NCI-H446 treated with DMSO at 0.1 percent for 48 hours (cell line): ENCODE results near the gene PROCA1.

Experiments
- DNase-seq: peaks from one replicate; lab custom pipeline; 2025; lab: John Stamatoyannopoulos, UW

PROCA1 gene

GRCh38 chr17:28707339-28707720 lies 4.4 kb downstream of the PROCA1 start:
- DNase-seq = no peak

DNA sequence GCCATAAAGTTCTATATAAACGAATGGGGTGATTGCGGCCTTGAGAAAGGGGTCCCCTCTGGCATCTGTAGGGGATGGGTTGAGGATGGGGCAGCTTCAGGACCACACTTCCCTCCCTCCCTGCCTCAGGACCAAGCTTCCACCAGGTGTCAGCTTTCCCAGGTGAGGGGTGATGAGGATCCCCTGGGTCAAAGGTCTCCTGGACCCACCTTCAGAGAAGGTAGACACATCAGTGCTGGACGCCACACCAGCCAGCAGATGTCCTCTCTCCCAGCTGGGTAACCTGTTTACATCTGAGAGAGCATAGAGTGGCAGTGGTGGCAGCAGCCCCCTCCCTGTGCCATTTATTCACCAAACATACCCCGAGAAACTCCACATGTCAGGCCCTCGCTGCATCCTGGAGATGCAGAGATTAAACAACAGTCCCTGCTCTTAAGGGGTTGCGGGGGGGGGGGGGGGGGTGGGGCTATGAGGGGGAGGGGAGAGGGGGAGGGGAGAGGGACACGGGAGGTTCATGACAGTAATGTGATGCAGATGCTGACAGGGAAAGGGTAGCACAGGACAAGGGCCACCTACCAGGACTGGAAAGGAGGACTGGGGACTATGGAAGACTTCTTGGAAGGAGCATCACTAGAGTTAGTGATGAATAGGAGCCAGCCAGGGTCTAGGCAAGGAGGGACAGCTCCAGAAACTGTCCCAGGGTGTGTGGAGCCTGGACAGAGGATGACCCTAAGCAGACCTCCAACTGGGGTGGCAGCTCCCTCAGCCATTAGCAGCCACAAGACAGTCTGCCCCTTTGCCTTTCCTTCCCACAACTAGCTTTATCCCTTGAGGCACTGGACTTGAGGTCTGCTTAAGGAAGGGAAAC lies 5.0 kb downstream of the PROCA1 start:
- no peak for DNase-seq

GRCh38 chr17:28705728-28706334 lies 5.9 kb downstream of the PROCA1 start:
- no peak for DNase-seq

DNA sequence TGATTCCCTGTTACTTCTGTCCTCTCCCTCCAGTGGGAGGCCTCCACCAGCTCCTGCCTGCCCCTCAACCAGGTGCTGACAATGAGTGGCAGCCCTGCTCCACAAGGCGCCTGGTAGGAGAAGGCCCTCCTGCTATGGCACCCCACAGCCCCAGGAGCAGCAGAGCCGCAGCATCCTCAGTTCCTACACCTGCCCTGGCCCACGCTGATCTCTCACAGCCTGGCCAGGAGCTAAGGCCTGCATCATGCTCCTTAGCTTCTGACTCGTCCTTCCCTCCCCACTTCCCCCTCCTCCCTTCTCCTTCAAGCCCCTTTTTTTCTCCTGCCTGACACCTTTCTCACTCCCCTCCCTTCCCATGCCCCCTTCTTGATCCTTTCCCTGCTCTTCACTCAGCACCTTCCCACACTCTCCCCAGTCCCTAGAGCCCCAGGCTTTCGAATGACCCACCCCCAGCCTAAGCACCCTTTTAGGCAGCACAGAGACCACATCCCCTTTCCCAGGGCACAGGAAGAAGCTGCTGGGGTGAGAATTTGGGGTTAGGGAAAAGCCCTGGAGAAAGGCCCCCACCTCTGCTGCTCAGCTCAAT lies 6.5 kb downstream of the PROCA1 start:
- DNase-seq = no peak

- DNase-seq = no peak
Measured at GRCh38 chr17:28704219-28704858, 7.3 kb downstream of the PROCA1 start.

DNA sequence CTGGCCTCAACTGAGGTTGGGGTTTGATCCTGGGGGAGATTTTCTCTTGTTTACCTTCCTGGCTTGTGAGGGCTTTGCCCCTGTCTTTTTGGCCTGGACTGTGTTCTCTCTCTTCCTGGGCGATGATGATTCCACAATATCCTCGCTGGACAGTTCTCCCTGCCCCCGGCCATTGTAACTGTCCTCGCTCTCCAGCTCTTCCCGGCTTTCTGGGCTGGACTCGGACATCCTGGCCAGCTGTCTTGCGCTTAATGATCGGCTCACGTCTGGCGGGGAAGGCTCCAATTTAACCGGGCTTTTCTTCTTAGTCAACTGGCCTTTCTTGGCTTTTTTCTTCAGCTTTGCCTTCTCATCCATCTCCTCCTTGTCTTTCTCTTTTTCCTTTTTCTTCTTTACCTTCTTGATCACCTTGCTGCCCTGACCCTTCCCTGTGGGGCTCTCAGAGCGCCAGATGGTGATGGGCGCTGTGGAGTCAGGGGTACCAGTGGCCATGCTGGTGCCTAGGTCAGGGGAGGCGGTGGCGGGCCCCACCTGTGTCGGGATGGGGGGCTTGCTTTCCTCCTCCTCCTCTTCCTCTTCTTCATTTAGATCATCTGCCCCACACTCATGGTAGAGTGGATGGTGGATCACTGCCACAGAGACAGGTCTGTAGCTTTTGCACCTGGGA lies 8.0 kb downstream of the PROCA1 start:
- no peak for DNase-seq

DNA sequence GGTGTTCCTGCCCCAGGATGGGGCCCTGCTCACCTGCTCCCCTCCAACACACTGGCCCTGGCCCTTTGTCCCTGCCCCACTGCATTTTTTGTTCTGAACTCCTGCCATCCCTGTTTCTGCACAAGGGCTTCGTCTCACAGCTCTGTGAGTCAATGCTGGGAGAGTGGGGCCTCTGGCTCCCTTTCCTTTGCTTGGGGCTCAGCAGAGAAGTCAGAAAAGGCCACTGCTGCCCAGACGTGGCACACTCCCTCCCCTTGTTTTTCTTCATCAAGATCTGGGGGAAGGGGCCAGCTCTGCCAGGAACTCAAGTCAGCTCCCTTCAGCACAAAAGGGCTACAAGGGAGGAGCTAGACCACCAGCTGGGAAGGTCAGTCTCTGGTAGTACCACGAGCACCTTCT lies 8.9 kb downstream of the PROCA1 start:
- DNase-seq = no peak

DNA sequence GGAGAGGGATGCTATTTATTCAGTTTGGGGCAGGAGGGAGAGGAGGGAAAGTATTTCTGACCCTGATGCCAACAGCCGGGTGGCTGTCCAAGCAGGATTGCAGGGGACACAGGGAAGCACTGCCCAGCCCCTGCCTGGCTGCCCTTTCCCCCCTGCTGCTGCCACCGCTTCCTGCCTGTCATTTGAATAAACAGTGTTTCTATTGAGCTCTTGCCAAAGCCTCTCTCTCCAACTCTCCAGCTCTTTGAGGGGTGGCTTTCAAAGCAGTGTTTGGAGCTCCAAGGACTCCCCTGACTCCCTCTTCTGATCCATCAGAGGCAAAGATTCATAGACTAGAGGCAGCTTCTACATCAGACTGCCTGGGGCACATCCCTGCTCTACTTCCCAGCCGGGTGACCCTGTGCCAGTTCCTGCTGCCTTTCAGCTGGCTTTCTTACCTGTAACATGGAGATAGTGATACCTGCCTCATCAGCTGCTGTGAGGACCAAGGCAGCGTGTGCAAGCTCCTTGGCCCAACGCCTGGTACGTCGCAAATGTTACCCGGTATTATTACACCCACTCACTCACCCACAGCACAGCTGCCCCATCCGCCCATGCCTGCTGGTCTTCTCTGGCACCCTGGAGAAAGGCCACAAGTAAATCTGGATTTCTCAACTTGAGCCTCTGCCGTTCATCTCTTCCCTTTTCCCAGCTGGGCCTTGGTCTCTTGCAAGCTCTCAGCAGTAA lies 9.5 kb downstream of the PROCA1 start:
- no peak for DNase-seq

DNA sequence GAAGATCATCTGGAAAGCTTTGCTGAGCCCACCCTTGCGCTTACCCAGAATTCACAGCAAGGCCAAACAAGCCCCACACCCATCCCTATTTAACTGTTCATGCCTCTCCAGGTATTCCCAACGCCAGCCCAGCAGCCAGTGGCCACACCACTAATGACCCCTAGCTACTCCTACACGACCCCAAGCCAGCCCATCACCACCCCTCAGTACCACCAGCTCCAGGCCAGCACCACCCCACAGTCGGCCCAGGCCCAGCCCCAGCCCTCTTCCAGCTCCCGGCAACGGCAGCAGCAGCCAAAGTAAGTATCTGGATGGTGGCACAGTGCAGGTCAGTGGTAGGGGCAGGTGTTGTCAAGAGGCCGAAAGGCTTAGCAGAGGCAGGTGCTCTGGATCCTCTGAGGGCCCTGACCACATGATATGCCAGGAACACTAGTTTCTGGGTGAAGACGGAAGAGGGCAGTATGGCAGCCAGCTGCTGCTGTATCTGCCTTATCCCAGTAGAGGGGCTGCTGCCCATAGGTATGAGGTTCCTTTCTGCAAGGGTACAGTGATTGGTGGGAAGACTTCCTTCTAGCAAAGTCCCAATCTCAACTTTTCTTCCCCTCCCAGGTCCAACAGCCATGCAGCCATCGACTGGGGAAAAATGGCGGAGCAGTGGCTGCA lies 10.7 kb downstream of the PROCA1 start:
- DNase-seq = no peak

- DNase-seq = no peak
Measured at GRCh38 chr17:28700278-28700677, 11.4 kb downstream of the PROCA1 start.

GRCh38 chr17:28698253-28698941 lies 13.3 kb downstream of the PROCA1 start:
- no peak for DNase-seq

GRCh38 chr17:28693869-28694268 lies 17.8 kb downstream of the PROCA1 start:
- DNase-seq = no peak

GRCh38 chr17:28689011-28689410 lies 22.7 kb downstream of the PROCA1 start:
- DNase-seq = no peak

DNA sequence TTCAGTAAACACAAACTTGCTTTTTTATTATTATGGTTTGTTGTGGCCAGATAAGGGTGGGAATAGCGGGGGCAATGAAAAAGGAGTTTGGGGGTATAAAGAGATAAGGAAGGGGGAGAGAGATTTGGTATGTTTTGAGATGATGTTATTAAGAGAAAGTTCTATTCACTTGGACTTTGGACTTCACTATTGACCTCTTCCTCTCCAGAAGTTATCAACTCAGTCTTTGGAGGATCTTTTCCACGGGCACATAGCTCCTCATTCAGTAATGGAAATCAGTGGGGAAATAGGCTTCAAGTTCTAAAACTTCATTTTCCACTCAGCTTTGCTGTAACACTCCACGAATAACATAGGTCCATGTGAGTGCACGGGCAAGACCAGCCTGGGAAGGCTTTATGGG lies 23.2 kb downstream of the PROCA1 start:
- no peak for DNase-seq

GRCh38 chr17:28686296-28686695 lies 25.4 kb downstream of the PROCA1 start:
- DNase-seq = no peak

- no peak for DNase-seq
Measured at GRCh38 chr17:28685366-28685765, 26.3 kb downstream of the PROCA1 start.

DNA sequence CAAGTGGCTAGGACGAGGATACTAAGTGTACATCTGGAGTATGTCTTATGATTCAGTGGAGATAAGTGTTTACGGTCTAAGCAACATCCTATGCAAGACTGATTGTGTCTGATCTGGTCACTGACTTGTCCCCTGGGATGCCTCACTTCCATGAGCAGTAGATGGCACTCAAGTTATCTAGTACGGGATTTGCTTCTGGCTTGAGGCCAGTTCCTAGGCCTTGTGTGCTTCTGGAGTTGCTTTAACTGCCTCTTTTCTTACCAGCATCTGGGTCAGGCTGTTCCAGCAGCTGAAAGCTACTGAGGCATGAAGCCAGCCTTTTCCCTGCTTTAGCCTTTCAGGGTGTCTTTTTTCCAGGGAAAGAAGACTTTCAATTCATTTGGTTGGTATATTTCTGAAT lies 26.7 kb downstream of the PROCA1 start:
- DNase-seq = no peak

- no peak for DNase-seq
Measured at GRCh38 chr17:28682655-28683054, 29.0 kb downstream of the PROCA1 start.

- DNase-seq = no peak
Measured at GRCh38 chr17:28675980-28676379, 35.7 kb downstream of the PROCA1 start.

DNA sequence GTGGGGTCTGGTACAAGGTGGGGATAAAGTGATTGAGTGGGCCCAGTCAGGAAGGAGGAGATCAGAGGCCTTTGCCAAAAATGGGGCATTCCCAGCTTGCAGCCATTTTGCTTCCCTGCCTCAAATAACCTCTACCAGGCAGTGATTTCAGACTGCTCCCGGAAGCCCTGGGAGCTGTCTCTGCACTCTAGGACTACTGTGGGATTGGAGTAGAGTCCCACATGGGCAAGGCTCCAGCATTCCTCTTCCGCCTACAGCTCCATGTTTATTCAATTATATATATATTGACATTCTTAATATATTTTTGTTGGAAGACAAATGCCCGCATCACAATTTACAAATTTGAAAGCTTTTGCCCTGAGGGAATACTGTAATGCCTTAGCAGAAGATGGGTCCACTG lies 36.2 kb downstream of the PROCA1 start:
- no peak for DNase-seq
